PC-9 (cell line): ENCODE results near the gene OXT. TPM values are rescaled to one million over a fixed set of nuclear protein-coding genes. Genes with fewer than 3 reads are reported as not detected.

Experiments used
- BruUV-seq: library from RNA; stranded (reverse); fragments of 400-500 nt; replicated peaks from 2 replicates; lab custom pipeline; 2021; lab: Mats Ljungman, UMichigan
- CTCF ChIA-PET: fragments of 300-600 bp; sonication (Branson Sonifier 250); formaldehyde crosslinking; loops from one replicate; lab custom pipeline; 2022; ENCODE audit warnings: antibody characterized with exemption; lab: Charles Lee
- POLR2A ChIA-PET: fragments of 300-600 bp; sonication (Branson Sonifier 250); formaldehyde crosslinking; loops from one replicate; lab custom pipeline; 2022; ENCODE audit warnings: antibody characterized with exemption; ENCODE audit not compliant: unreplicated experiment; lab: Charles Lee
- DNase-seq, 2 experiments: peaks; one replicate each; pipeline versions ENCODE4 v3.0.0 to v3.0.0-alpha.2; 2015 to 2022; ENCODE audit warnings: mixed read lengths in 1 of 2
- H2AFZ ChIP-seq: fragments of 200-600 bp; sonication (generic); 2 replicates; pipeline ENCODE4 v1.8.1; 2017; ENCODE audit warnings: antibody characterized with exemption
- H3F3A ChIP-seq: fragments of 200-600 bp; sonication (generic); 2 replicates; pipeline ENCODE4 v1.8.1; 2017; ENCODE audit warnings: antibody characterized with exemption, mild to moderate bottlenecking, low read depth; ENCODE audit not compliant: insufficient read depth
- H3K27ac ChIP-seq: fragments of 200-600 bp; sonication (generic); 2 replicates; pipeline ENCODE4 v1.6.1; 2016; ENCODE audit warnings: mixed run types
- H3K27me3 ChIP-seq: fragments of 200-600 bp; sonication (generic); 2 replicates; pipeline ENCODE4 v1.6.1; 2016; ENCODE audit warnings: low read depth, mixed run types; ENCODE audit not compliant: insufficient read depth
- H3K36me3 ChIP-seq: fragments of 200-600 bp; sonication (generic); 2 replicates; pipeline ENCODE4 v1.6.1; 2016; ENCODE audit warnings: low read depth, mixed run types
- H3K4me1 ChIP-seq: fragments of 200-600 bp; sonication (generic); replicated peaks from 2 replicates; pipeline ENCODE4 v1.6.1; 2016; ENCODE audit warnings: mixed run types; ENCODE audit not compliant: insufficient read depth
- H3K4me2 ChIP-seq: fragments of 200-600 bp; sonication (generic); 2 replicates; pipeline ENCODE4 v1.6.1; 2017; ENCODE audit warnings: mixed run types
- H3K4me3 ChIP-seq: fragments of 200-600 bp; sonication (generic); 2 replicates; pipeline ENCODE4 v1.6.1; 2016; ENCODE audit warnings: mixed run types
- H3K79me2 ChIP-seq: fragments of 200-600 bp; sonication (generic); 2 replicates; pipeline ENCODE4 v1.6.1; 2017; ENCODE audit warnings: low read depth, mixed run types
- H3K9me2 ChIP-seq: fragments of 200-600 bp; sonication (generic); 2 replicates; pipeline ENCODE4 v1.8.1; 2017; ENCODE audit warnings: mild to moderate bottlenecking; ENCODE audit not compliant: insufficient read depth
- H3K9me3 ChIP-seq: fragments of 200-600 bp; sonication (generic); 2 replicates; pipeline ENCODE4 v1.8.1; 2016; ENCODE audit warnings: low read depth; ENCODE audit not compliant: insufficient read depth
- H4K20me1 ChIP-seq: fragments of 200-600 bp; sonication (generic); 2 replicates; pipeline ENCODE4 v1.8.1; 2017; ENCODE audit not compliant: insufficient read depth
- EZH2 ChIP-seq: fragments of 200-600 bp; sonication (generic); IDR thresholded peaks from 2 replicates; pipeline ENCODE4 v1.8.0; 2017; ENCODE audit warnings: antibody characterized with exemption, low read depth
- intact Hi-C: fragments of 100-400 bp; cut with micrococcal nuclease; formaldehyde crosslinking; loops from one replicate; pipeline ENCODE4 v1.10.0; 2022; ENCODE audit not compliant: unreplicated experiment
- total RNA-seq: library from RNA; stranded (reverse); gene quantifications from 2 replicates; pipeline ENCODE4 v1.2.3, GENCODE V29; 2021
- TF ChIP-seq, protein P1 (sequence below): fragments of 200-600 bp; sonication (generic); conservative IDR thresholded peaks from 2 replicates; pipeline ENCODE4 v1.6.1; 2017; ENCODE audit warnings: mixed run types, antibody characterized with exemption, mild to moderate bottlenecking, moderate library complexity

The OXT gene
- total RNA-seq, 1 experiment from 2014 or later, result not detected

DNA sequence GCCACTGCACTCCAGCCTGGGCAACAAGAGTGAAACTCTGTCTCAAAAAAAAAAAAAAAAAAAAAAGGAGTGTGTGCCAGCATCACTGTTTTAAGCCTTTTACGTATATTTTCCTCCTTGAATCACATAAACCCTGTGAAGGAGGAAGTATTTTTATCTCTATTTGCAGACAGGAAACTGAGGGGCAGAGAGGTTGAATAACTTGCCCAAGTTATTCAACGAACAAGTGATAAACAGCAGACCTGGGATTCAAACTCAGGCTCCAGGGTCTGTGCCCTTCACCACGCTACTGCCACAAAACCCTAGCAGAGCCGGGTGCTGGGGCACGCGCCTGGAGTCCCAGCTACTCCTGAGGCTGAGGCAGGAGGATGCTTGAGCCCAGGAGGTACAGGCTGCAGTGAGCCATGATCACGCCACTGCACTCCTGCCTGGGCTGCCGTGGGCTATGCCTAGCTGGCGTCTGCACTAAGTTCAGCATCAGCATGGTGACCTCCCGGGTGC is 22.5 kb downstream of the OXT start:
- Histone ChIP-seq H3K27me3 (peaks cover 4% of the 10 kb centered on the region; the same call in 1 of the 2 replicates), H3K4me3 (no peak overlapping the region), H3K9me2 (no peaks in the 10 kb centered on the region), H3K9me3 (no peaks in the 10 kb centered on the region), H3F3A (no peaks in the 10 kb centered on the region), H3K79me2 (no peaks in the 10 kb centered on the region), H2AFZ (no peak overlapping the region), H3K4me2 (no peak overlapping the region), H3K36me3 (no peaks in the 10 kb centered on the region), H3K27ac (no peak overlapping the region), H3K4me1 (no peaks in the 10 kb centered on the region), H4K20me1 (no peaks in the 10 kb centered on the region)
- POLR2A ChIA-PET, result no interaction called here
- no TSS peak for BruUV-seq
- CTCF ChIA-PET, result no interaction called here
- DNase-seq, result no peak
- TF ChIP-seq, protein P1, sequence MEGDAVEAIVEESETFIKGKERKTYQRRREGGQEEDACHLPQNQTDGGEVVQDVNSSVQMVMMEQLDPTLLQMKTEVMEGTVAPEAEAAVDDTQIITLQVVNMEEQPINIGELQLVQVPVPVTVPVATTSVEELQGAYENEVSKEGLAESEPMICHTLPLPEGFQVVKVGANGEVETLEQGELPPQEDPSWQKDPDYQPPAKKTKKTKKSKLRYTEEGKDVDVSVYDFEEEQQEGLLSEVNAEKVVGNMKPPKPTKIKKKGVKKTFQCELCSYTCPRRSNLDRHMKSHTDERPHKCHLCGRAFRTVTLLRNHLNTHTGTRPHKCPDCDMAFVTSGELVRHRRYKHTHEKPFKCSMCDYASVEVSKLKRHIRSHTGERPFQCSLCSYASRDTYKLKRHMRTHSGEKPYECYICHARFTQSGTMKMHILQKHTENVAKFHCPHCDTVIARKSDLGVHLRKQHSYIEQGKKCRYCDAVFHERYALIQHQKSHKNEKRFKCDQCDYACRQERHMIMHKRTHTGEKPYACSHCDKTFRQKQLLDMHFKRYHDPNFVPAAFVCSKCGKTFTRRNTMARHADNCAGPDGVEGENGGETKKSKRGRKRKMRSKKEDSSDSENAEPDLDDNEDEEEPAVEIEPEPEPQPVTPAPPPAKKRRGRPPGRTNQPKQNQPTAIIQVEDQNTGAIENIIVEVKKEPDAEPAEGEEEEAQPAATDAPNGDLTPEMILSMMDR, result no peak
- TF ChIP-seq EZH2, result no peak
- intact Hi-C loops, result no loop called here

DNA sequence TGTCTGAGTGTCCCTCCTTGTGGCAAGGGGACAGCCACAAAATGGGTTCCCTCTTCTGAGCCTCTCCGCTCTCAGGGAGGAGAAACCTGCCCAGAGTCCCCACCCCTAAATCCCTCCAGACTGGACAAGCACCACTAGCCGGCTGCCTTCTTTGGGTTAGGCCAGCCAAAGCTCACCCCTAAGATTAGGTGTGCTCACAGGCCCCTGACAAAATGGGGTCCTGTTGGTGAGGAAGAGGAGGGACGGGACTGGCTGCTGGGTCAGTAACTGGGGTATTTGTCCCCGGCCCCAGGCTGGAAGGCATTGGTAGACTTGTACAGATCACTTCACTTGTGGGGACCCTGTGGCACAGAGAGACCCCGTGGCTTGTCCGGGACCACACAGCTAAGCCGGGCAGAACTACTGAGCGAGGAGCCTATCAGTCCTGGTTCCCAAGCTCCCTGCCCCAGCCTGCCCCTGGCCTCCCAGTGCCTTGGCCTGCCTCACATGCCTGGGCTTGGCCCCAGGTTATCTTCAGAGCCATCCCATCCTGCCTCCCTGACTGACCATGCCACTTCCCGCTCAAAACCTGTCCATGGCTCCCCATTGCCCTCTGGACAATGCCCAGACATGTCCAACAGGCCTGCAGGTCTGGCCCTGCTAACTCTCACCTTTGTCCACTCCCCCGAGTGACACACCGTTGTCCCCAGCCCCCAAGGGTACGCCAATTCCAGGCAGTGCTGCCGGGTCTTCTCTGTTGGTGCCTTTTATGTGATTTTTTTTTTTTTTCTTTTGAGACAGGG is 23.6 kb downstream of the OXT start:
- DNase-seq, result no peak

DNA sequence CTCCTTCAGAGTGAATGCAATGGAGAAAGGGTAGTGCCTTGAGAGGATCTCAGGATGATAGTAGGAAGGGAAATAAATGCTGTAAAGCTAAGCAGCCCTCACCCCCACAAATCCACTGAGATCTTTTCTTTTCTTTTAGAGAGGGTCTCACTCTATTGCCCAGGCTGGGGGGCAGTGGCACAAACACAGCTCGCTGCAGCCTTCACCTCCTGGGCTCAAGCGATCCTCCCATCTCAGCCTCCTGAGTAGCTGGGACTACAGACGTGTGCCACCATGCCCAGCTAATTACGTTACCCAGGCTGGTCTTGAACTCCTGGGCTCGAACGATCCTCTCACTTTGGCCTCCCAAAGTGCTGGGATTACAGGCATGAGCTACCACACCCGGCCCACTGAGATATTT is 29.1 kb downstream of the OXT start:
- no TSS peak for BruUV-seq
- H3K36me3 ChIP-seq, result no peaks in the 10 kb centered on the region
- no peak overlapping the region for H3K4me3 ChIP-seq
- no peak overlapping the region for H3K27ac ChIP-seq
- no peak for DNase-seq
- no peaks in the 10 kb centered on the region; the same call in 1 of the 2 replicates for H3F3A ChIP-seq
- no peaks in the 10 kb centered on the region for H3K79me2 ChIP-seq
- no peaks in the 10 kb centered on the region for H3K9me2 ChIP-seq
- TF ChIP-seq, protein P1, result no peak
- no peak for TF ChIP-seq EZH2
- CTCF ChIA-PET, result no interaction called here
- POLR2A ChIA-PET, result interaction anchor here (0.6 kb wide), 1 partner anchor 1331 kb away, joined by 4 read pairs; no protein-coding TSS in a partner anchor
- no peaks in the 10 kb centered on the region for H3K9me3 ChIP-seq
- H3K27me3 ChIP-seq, result no peaks in the 10 kb centered on the region
- H3K4me2 ChIP-seq, result no peak overlapping the region
- H4K20me1 ChIP-seq, result no peaks in the 10 kb centered on the region
- H3K4me1 ChIP-seq, result peaks cover 10% of the 10 kb centered on the region
- H2AFZ ChIP-seq, result no peak overlapping the region
- intact Hi-C loops, result no loop called here

More for the DNA sequence above, 23.6 kb downstream of the OXT start:
- POLR2A ChIA-PET, result interaction anchor here (0.6 kb wide), 1 partner anchor 373 kb away, joined by 4 read pairs; no protein-coding TSS in a partner anchor
- Histone ChIP-seq H3K27me3 (peaks cover 4% of the 10 kb centered on the region; the same call in 1 of the 2 replicates), H3K27ac (no peak overlapping the region), H3K9me3 (no peaks in the 10 kb centered on the region), H2AFZ (no peak overlapping the region), H3K4me2 (no peak overlapping the region), H3K4me1 (no peaks in the 10 kb centered on the region), H3K36me3 (no peaks in the 10 kb centered on the region), H4K20me1 (no peaks in the 10 kb centered on the region), H3F3A (no peaks in the 10 kb centered on the region), H3K9me2 (no peaks in the 10 kb centered on the region), H3K79me2 (no peaks in the 10 kb centered on the region), H3K4me3 (no peak overlapping the region)
- intact Hi-C loops, result no loop called here
- TF ChIP-seq EZH2, result no peak
- TF ChIP-seq, protein P1, result no peak
- BruUV-seq, result no TSS peak
- CTCF ChIA-PET, result interaction anchor here (0.6 kb wide), 2 partner anchors 24 to 222 kb away, joined by 3 to 12 read pairs; no protein-coding TSS in a partner anchor
